ENCODE data around the gene IRAK1BP1.

Gene IRAK1BP1

DNA sequence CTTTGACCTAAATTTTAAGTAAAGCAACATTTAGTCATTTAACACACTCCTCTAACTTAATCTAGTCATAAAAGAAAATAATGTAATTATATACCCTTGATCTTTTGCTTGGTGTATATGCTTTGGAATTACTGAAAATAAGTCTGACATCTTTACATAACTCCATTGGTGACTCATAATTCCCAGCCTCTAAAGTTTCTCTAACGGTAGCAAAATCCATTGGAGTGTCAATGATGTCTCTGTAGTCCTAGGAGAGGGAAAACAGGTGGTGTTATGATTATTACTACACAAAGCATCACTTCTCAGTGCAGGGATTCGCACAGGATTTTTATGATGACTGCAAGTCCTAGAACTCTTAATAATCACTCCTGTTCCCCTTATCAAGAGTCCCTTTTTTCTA is 80.2 kb downstream of the IRAK1BP1 start:
- Histone ChIP-seq H3K9ac (ENCODE audit: low read length) (no peak overlapping the region), H3K27me3 (ENCODE audit: control insufficient read depth, insufficient read depth, low read length) (no peaks in the 10 kb centered on the region), H3K4me3 (ENCODE audit: low read length) (no peak overlapping the region), H3K4me1 (ENCODE audit: control insufficient read depth, insufficient read depth, low read length) (no peaks in the 10 kb centered on the region), H3K9me3 (ENCODE audit: control insufficient read depth, low read length) (peaks cover 4% of the 10 kb centered on the region), H3K36me3 (ENCODE audit: control insufficient read depth, insufficient read depth, low read length) (no peaks in the 10 kb centered on the region)

DNA sequence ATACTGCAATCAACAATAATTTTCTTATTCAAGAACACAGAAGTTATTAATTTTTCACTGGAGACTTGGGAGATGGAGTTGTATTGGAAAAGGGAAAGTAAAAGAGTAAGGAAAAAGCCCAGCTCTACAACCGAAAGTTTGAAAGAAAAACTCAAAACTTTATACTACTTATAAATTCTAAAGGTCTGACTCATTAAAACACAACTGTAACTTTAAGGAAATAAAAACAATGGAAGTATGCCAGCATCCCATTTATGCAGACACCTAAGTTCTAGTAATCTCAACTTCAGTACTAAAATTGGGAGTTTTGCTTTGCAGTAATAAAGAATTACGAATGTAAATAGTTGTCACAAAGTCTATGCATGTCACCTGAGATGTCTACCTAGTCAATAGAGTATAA is 80.6 kb downstream of the IRAK1BP1 start:
- no peak overlapping the region for H3K9ac ChIP-seq (ENCODE audit: low read length)
- H3K36me3 ChIP-seq (ENCODE audit: control insufficient read depth, insufficient read depth, low read length), result peaks cover 2% of the 10 kb centered on the region
- peaks cover 4% of the 10 kb centered on the region for H3K9me3 ChIP-seq (ENCODE audit: control insufficient read depth, low read length)
- H3K27me3 ChIP-seq (ENCODE audit: control insufficient read depth, insufficient read depth, low read length), result no peaks in the 10 kb centered on the region
- H3K4me1 ChIP-seq (ENCODE audit: control insufficient read depth, insufficient read depth, low read length), result no peaks in the 10 kb centered on the region
- H3K4me3 ChIP-seq (ENCODE audit: low read length), result no peak overlapping the region

DNA sequence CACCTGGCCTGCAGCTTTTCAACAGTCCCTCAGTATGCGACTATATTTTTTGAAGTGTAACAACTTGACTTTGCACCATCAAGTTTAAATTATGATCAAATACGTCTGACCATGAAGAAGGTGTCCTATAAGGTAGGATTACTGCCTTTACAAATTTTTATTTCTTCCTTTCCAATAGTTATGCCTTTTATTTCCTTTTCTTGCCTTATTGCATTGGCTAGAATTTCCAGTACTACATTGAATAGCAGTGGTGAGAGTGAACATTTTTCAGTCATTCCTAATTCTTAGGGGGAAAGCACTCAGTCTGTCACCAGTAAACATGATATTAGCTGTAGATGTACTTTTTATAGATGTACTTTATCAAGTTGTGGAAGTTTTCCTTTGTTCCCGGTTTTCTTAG is 81.4 kb downstream of the IRAK1BP1 start:
- H3K4me1 ChIP-seq (ENCODE audit: control insufficient read depth, insufficient read depth, low read length), result no peaks in the 10 kb centered on the region
- H3K27me3 ChIP-seq (ENCODE audit: control insufficient read depth, insufficient read depth, low read length), result no peaks in the 10 kb centered on the region
- no peak overlapping the region for H3K4me3 ChIP-seq (ENCODE audit: low read length)
- peaks cover 4% of the 10 kb centered on the region for H3K9me3 ChIP-seq (ENCODE audit: control insufficient read depth, low read length)
- peaks cover 7% of the 10 kb centered on the region for H3K36me3 ChIP-seq (ENCODE audit: control insufficient read depth, insufficient read depth, low read length)
- no peak overlapping the region for H3K9ac ChIP-seq (ENCODE audit: low read length)

DNA sequence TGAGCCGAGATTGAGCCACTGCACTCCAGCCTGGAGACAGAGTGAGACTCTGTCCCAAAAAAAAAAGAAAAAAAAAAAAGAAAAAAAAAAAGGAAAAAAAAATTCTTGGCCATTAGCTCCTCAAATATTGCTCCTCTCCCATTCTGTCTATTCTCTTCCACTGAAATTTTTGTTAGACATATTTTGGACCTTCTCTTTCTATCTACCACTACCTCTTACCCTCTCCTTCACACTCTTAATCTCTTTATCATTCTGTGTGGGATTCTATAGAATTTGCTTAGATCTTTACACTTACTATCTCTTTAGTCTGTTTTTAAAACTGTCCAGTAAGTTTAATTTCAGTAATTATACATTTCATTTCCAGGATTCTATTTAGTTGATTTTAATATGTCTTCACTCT is 85.0 kb downstream of the IRAK1BP1 start:
- H3K27me3 ChIP-seq (ENCODE audit: control insufficient read depth, insufficient read depth, low read length), result no peaks in the 10 kb centered on the region
- H3K9ac ChIP-seq (ENCODE audit: low read length), result no peak overlapping the region
- no peaks in the 10 kb centered on the region for H3K4me1 ChIP-seq (ENCODE audit: control insufficient read depth, insufficient read depth, low read length)
- peaks cover 12% of the 10 kb centered on the region for H3K36me3 ChIP-seq (ENCODE audit: control insufficient read depth, insufficient read depth, low read length)
- no peak overlapping the region for H3K4me3 ChIP-seq (ENCODE audit: low read length)
- H3K9me3 ChIP-seq (ENCODE audit: control insufficient read depth, low read length), result peaks cover 4% of the 10 kb centered on the region

All from mucosa of stomach (tissue), 1 donor.